SU-DHL-6 (cell line): ENCODE data around the gene NDNF.

ENCODE experiments used
- H2AFZ ChIP-seq: fragments of 200-600 bp; sonication (generic); 2 replicates; pipeline ENCODE4 v1.6.1; 2014; ENCODE audit warnings: low read depth, mild to moderate bottlenecking, moderate library complexity, mixed read lengths, antibody characterized with exemption, low read length; ENCODE audit not compliant: severe bottlenecking
- H3F3A ChIP-seq: fragments of 200-600 bp; shearing (Covaris generic); 2 replicates; pipeline ENCODE4 v1.6.0; 2016; ENCODE audit warnings: antibody characterized with exemption, mild to moderate bottlenecking; ENCODE audit not compliant: insufficient read depth
- H3K27ac ChIP-seq: fragments of 200-600 bp; sonication (generic); 2 replicates; pipeline ENCODE4 v1.5.1; 2016; ENCODE audit warnings: low read depth, mild to moderate bottlenecking, low read length, moderate library complexity, mixed read lengths
- H3K27me3 ChIP-seq: fragments of 200-600 bp; sonication (generic), shearing (Covaris generic); 2 replicates; pipeline ENCODE4 v1.6.0; 2014; ENCODE audit warnings: mild to moderate bottlenecking, low read length
- H3K36me3 ChIP-seq: fragments of 200-600 bp; sonication (generic); 2 replicates; pipeline ENCODE4 v1.6.1; 2014; ENCODE audit warnings: mild to moderate bottlenecking, low read length, mixed read lengths
- H3K4me2 ChIP-seq: fragments of 300-600, 200-600 bp; shearing (Covaris generic), sonication (generic); 2 replicates; pipeline ENCODE4 v1.6.0; 2014; ENCODE audit warnings: low read length, low read depth, mild to moderate bottlenecking; ENCODE audit not compliant: poor library complexity, severe bottlenecking
- H3K4me3 ChIP-seq: fragments of 200-600 bp; sonication (generic); 2 replicates; pipeline ENCODE4 v1.5.1; 2014; ENCODE audit warnings: antibody characterized with exemption, low read length, mild to moderate bottlenecking, mixed read lengths; ENCODE audit not compliant: insufficient read depth, poor library complexity, severe bottlenecking
- H3K79me2 ChIP-seq: fragments of 200-600 bp; sonication (generic); 2 replicates; pipeline ENCODE4 v1.6.1; 2014; ENCODE audit warnings: mild to moderate bottlenecking, low read length, moderate library complexity; ENCODE audit not compliant: insufficient read depth
- H3K9ac ChIP-seq: fragments of 200-600 bp; sonication (generic); 2 replicates; pipeline ENCODE4 v1.7.0; 2014; ENCODE audit warnings: mild to moderate bottlenecking, low read length
- H3K9me2 ChIP-seq: fragments of 200-600 bp; sonication (generic); replicated peaks from 2 replicates; pipeline ENCODE4 v1.6.1; 2014; ENCODE audit warnings: low read length; ENCODE audit not compliant: insufficient read depth
- H3K9me3 ChIP-seq: fragments of 200-600 bp; sonication (generic); 2 replicates; pipeline ENCODE4 v1.6.1; 2014; ENCODE audit warnings: low read length, mixed read lengths; ENCODE audit not compliant: insufficient read depth
- H4K20me1 ChIP-seq: fragments of 200-600 bp; sonication (generic); 2 replicates; pipeline ENCODE4 v1.6.1; 2014; ENCODE audit warnings: low read depth, mild to moderate bottlenecking, antibody characterized with exemption, low read length, moderate library complexity, mixed read lengths
- CTCF ChIP-seq: fragments of 200-600 bp; sonication (generic); IDR thresholded peaks from one replicate; pipeline ENCODE4 v1.5.1; 2017; ENCODE audit warnings: antibody characterized with exemption, mild to moderate bottlenecking, low read length, moderate library complexity; ENCODE audit not compliant: insufficient read depth, poor library complexity, severe bottlenecking
- EZH2phosphoT487 ChIP-seq: fragments of 200-600 bp; sonication (generic), shearing (Covaris generic); conservative IDR thresholded peaks from 2 replicates; pipeline ENCODE4 v1.6.1; 2018; ENCODE audit warnings: mild to moderate bottlenecking, antibody characterized with exemption, low read length, moderate library complexity, mixed read lengths

Gene NDNF

GRCh38 chr4:121096629-121097028 lies 24.3 kb upstream of the NDNF start:
- no peaks in the 10 kb centered on the region for H3K9me3 ChIP-seq
- no peaks in the 10 kb centered on the region for H3K36me3 ChIP-seq
- no peaks in the 10 kb centered on the region for H3K27me3 ChIP-seq
- no peaks in the 10 kb centered on the region for H4K20me1 ChIP-seq
- no peaks in the 10 kb centered on the region for H3K9me2 ChIP-seq
- H3K4me3 ChIP-seq = no peak overlapping the region
- H3K79me2 ChIP-seq = no peaks in the 10 kb centered on the region
- no peak overlapping the region for H3K4me2 ChIP-seq
- no peak overlapping the region for H3K9ac ChIP-seq
- no peak overlapping the region for H3K27ac ChIP-seq
- H3F3A ChIP-seq = no peaks in the 10 kb centered on the region
- TF ChIP-seq EZH2phosphoT487 = no peak
- TF ChIP-seq CTCF = no peak
- H2AFZ ChIP-seq = no peak overlapping the region

GRCh38 chr4:121096191-121096590 lies 23.9 kb upstream of the NDNF start:
- Histone ChIP-seq H3K9me3 (no peaks in the 10 kb centered on the region), H3K9me2 (no peaks in the 10 kb centered on the region), H3K36me3 (no peaks in the 10 kb centered on the region), H3K9ac (no peak overlapping the region), H3K4me2 (no peak overlapping the region), H3K27me3 (no peaks in the 10 kb centered on the region), H3K4me3 (no peak overlapping the region), H3K27ac (no peak overlapping the region), H2AFZ (no peak overlapping the region), H4K20me1 (no peaks in the 10 kb centered on the region), H3K79me2 (no peaks in the 10 kb centered on the region), H3F3A (no peaks in the 10 kb centered on the region)
- TF ChIP-seq EZH2phosphoT487 = no peak
- TF ChIP-seq CTCF = no peak

GRCh38 chr4:121094297-121094966 lies 22.1 kb upstream of the NDNF start:
- Histone ChIP-seq H4K20me1 (no peaks in the 10 kb centered on the region), H3K9me3 (no peaks in the 10 kb centered on the region), H3K79me2 (no peaks in the 10 kb centered on the region), H2AFZ (no peak overlapping the region), H3K9me2 (no peaks in the 10 kb centered on the region), H3K4me2 (no peak overlapping the region), H3K27me3 (no peaks in the 10 kb centered on the region), H3F3A (no peaks in the 10 kb centered on the region), H3K36me3 (no peaks in the 10 kb centered on the region), H3K27ac (no peak overlapping the region), H3K9ac (no peak overlapping the region), H3K4me3 (no peak overlapping the region)
- no peak for TF ChIP-seq CTCF
- TF ChIP-seq EZH2phosphoT487 = no peak
